Superior temporal gyrus (tissue), 1 donor: ENCODE data around the gene GPR84.

Source experiments
- DNase-seq: peaks from one replicate; pipeline ENCODE4 v3.0.0-alpha.2; 2016; ENCODE audit errors: extremely low spot score

GPR84 gene

DNA sequence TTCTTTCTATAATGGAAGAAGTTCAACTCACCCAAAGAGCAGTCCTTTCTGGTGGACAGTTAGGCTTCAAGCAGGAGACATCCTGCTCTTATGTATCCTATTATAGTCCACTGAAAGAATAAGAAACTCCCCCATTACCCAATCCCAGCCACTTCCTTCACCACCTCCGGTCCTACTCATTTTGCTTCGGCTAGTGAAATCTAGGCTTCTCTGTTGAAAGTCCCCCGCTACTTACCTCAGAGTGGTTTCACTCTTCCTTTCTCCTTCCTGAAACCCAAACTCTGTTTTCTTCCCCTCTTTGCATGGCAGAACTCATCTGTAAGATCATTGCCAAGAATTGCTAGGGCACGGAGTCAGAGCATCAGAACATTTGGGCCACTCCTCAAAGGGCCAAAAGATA is at the start of gene GPR84:
TSS of gene GPR84 (minus strand) at position 74 of the 400 bp plus-strand sequence. CDS start 635 bp downstream, outside the sequence.
- DNase-seq, result no peak

DNA sequence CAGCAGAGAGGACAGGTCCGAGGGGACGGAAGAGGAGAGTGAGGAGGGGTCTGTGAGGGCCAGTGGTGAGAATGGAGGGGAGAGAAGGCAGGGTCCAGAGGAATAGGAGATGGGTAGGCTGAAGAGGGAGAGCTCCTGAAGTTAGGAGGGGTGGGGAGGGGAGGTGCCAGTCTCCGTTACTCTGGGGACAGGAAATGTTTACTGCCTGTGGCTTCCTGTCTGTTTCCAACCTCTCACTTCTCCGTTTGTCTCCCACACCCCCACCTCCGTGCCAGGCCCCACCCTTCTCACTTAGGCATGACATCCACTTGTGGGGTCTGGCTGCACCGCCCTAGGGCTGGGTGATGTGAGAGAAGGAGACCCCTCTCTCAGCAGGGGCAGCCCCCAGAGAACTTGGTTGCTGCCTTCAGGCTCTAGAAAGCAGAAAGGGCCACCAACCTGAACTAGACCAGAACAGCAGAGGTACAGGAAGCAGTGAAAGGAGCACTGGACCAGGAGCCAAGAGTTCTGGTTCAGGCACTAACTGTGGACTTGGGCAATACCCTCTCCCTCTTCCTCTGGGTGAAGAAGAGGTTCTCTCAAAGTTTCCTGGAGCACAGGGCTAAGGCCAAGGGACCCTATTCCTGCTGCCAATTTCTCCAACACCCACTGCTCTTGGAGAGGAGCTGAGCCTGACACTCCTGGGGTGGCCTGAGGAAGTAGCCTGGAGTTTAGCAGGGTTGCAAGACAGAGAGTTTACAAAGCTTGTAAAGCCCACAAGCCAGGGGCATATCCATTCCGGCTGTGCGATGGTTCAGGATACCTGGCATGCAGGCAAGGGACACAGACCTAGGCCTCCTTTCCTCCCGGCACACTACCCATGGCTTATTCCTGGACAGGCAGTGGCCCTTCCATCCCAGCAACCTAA is 49.3 kb upstream of the GPR84 start:
- DNase-seq, result no peak

DNA sequence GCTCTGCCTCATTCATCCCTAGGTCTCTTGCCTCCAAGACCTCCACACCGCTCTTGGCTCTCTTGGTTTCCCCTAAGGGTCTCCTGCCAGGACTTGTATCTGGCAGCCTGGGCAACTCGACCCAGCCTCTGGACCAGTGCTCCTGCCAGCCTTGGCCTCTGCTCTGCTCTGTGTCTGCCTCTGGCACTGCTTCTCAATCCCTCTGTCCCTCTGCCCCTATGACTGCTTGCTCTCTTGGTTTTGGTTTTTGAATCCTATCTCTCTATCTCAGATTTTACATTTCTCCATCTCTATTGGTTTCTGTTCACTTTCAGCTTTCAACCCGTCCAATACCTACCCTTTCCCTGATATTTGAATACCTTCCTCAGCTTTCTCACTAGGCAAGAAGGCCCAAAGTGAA is 48.5 kb upstream of the GPR84 start:
- no peak for DNase-seq

DNA sequence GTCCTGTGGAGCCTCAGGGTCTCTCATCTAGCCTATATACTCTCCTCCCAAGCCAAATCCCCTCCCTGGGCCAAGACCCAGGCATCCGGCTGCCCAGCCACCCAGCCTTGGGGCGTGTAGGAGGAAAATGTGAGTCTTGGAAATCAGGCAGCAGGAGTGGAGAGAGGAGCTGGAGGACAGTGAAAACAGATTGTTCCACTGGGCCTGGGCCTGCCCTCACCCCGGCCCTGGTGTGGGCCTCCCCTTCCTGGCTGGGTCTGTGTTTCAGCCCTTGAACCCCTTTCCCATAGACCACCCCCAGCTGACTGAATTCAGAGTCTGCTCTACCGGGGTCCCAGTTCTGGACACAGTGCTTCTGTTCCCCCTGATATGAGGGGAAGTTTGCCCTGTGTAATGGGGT is 48.1 kb upstream of the GPR84 start:
- no peak for DNase-seq

DNA sequence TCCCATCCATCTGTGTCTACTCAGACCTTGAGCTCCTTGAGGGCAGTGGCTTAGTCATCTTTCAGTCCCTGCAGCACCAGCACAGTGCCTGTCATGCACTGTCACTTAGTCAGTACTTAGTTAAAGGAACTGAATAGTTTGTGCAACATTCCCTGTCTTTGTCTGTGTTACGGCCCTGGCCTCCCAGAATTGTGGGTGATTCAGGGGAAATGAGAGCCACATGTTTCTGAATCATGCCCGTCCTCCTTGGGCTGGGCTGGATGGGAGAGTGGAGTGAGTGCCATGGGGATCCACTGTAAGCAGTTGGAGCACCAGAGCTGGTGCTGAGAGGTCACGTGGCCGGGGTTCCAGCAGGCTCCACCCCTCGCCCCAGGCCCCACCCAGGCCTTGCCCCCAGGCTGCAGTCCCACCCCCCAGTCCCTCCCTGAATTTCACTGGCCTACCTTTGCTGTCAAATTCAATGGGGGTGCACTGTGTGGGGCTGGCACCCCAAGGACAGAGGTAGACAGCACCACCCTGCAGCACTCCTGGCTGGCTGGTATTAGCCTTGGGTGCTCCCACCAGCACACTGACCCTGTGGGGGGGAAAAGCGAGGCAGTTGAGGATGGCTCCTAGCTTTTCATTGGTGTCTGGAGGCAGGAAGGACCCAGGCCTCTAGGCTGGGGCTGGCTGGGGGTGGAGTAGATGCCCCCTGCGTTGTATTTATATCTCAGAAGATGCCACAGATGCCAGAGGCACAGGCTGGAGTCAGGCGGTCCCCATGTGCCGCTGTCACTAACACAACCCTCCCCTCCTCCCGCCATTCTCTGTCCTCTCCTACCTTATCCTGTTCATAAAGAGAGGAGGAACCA is 47.3 kb upstream of the GPR84 start:
- no peak for DNase-seq

DNA sequence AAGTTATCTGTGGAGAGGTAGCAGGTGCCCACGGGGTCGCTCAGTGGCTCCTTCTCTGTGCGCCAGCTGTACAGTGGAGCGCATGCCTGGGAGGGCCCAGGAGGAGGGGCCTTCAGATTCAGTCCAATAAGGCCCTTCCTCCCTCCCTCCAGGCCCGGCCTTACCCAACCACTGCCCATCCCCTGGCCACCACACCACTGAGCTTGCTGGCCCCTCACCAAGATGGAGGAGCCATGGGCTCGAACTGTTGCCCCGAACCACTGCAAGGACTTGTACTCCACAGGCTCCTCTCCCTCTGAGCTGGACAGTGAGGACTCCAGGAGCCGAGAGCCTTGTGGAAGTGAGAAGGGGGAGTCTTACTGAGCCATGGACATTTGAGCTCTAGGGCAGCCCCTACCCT is 45.0 kb upstream of the GPR84 start:
- no peak for DNase-seq

DNA sequence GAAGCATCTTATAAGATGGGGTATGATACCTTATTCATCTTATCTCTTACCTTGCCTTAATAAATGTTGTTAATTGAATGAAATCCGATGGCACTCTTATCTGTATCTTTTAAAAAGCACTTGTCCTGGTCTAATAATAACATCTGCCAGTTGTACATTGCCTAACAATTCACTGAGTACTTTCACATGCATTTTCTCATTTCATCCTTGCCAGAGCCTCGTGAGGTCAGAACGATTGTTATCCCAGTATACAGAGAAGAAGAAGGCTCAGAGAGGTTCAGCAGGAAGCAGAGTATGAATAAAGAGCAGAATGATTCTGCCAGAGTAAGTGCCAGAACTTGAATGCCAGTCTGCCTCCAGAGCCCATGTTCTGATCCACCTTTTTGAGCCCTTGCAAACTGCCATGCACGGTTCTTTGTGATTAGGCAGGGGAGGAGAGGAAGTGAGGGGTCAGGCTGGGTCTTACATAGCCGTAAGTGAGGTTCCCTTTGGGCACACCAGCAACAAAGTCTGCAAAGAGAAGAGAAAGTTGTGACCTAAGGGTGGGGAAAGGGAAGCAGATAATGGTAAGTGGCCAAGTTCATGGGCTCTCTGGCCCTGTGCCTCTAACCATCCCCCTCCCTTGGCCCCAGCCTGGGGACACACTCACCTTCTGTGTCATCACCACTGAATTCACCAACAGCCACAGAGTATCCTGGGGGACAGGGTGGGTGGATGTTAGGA is 43.1 kb upstream of the GPR84 start:
- no peak for DNase-seq

DNA sequence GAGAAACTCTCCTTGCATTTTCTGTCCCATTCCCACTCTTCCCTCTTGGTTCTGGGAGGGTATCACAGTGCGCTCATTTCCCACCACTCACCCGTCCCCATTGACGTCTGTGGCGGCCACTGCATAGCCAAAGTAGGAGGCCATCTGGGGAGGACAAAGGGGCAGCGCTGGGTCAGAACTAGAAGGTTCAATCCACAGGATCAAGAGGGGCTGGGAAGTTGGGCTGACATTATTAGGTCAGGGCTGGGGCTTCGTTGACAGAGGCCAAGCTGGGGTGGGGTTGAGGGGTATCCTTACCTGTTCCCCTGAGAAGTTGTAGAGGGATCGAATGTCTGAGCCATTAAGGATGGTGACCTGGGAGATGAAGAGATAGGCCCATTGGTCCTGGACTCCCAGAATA is 41.3 kb upstream of the GPR84 start:
- no peak for DNase-seq

DNA sequence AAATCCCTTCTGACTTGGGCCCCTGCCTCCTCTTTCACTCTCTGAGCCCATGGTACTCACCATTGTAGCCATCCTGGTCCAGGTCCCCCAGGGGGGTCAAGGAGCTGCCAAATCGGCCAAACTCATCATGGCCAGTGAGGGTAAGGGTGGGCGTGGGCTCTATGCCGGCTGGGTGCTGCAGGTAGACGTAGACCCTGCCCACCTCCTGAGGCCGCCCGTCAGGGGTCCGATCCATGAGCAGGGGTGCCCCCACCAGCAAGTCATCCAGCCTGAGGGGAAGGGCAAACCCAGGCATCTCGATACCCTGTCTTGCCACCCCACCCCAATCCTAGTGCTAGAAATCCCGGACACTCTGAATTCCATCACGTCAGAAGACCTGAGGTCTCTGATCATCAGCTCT is 40.8 kb upstream of the GPR84 start:
- DNase-seq, result no peak

DNA sequence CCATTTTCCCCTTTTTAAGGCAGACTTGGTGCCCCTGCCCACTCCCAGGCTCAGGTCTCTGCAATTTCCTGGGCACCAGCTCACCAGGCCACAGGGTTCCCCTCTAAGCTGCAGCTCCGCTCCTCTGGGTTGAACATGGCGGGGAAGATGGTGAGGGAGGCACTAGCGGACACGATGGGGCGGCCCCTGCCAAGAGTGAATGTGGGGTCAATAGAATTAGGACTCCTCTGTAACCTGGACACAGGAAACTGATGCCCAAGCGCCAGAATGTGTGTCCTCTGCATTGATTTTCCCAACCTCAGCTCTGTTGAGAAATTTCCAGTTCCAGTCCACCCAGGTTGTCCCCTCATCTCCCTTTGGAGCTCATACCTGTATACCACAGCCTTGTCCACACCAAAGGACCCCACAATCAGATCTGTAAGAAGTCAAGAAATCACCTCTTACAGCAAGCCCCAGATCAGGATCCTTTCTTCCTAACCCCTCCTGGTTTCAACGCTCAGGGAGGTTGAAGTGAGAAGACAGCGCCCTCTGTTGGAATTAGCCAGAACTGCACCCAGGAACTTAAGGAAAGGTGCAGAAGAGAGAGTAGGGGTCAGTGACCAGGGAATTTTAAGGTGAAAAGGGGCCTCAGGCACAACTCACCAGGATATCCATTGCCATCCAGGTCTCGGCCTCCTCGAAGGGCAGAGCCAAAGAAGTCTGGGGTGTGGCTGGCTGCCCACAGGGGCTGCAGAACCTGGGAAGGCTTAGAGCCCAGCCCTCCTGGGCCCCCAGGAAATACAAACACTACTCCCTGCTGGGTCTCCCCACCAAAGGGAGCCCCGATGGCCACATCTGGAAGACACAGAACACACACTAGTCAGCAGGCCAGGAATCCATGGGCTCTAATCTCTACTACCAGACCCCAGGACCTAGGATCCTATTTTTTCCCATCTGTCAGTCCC is 40.0 kb upstream of the GPR84 start:
- DNase-seq, result peak; percentile 56

DNA sequence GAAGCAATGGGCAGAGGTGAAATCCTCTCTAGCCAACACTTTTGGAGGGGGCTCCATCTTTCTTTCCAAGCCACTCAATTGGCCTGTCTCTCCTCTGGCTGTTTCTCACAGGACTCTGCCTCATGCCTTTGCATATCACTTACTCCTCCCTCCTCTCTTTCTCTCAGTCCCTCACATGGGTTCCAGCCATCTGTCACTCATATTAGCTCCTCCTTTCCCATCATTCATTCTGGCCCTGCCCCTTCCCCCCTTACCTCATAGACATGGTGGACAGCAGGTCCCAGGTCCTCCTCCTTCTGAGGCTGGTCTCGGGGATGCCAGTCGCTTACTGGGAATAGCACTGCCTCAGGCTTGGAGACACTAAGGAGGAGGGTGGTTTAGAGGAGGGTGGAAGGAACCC is 36.8 kb upstream of the GPR84 start:
- no peak for DNase-seq

DNA sequence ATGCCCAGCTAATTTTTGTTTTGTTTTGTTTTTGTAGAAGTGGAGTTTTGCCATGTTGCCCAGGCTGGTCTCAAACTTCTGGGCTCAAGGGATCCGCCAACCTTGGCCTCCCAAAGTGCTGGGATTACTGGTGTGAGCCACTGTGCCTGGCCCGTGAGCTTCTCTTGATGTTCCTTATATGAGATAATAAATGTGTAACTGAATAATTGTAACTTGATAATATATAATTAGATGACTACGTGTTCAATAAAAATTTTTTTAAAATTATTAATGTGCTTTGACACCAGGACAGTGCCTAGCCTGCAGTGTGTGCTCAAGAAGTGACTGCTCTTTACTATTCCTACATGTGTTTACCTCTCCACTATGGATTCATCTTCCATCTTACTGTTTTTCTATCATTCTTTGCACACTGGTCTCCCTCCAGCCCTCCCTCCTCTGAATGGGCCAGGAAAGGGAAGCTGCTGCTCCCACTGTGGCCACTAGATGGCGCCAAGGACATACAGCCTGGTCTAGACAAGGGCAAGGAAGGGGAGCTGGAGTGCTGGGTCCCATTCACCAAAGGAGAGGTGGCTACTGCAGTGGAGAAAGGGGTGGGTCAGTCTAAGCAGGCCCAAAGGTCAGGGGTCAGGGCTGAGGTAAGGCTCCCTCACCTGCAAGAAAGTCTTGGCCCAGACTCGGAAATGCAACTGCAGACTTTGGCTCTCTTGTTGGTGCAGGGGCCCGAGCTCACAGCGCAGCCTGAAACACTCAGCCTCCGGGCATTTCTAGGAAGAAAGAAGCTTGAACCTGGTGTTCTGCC is 34.9 kb upstream of the GPR84 start:
- DNase-seq, result peak; percentile 93

DNA sequence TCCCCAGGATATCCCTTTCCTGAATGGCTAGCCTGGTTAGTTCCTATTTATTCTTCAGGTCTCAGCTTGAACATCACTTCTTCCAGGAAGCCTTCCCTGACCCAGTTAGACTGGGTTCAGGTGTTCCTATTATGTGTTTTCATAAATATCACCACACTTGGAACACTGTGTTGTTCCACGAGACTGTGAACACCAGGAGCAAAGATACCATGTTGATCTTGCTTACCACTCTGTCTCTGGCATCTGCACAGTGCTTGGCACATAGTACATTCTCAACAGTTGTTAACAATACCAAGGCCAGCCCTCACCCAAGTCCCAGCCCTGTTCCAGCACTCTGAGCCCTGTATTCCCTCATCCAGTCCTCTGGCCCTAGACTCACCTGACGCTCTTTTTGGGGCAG is 33.9 kb upstream of the GPR84 start:
- no peak for DNase-seq

DNA sequence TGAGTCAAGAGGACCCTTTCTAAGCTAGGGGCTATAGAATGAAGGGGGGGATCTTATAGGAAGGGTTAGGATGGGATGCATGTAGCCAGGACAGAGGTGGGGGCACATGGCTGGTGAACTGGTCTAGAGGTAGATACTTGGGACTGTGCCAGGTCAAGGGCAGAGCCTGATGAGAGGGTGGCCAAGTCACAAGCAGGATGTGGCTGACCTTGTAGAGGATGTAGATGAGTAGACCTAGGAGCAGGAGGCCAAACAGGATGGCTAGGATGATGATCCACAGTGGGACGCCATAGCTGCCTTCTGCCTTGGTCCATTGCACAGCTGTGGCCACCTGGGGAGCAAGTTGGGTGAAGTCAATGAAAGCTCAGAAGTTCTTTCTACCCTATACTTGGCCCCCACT is 32.9 kb upstream of the GPR84 start:
- no peak for DNase-seq

DNA sequence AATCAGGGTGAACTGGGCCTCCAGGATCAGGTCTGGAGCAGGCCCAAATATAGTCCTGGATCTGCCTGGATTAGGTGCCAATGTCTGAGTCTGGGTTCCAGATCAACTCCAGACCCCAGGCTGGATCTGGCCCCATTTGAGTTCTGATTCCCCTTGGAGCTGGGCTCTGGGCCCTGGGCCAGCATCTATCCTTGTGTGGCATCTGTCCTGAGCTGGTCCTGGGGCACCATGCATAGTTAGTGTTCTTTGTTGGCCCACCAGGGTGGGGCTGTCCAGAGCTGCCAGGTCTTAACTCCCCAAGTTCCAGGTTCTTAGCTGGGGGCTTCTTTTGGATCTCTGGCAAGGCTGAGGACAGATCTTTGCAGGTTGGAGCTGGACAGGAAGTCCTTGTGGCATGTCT is 31.3 kb upstream of the GPR84 start:
- no peak for DNase-seq

DNA sequence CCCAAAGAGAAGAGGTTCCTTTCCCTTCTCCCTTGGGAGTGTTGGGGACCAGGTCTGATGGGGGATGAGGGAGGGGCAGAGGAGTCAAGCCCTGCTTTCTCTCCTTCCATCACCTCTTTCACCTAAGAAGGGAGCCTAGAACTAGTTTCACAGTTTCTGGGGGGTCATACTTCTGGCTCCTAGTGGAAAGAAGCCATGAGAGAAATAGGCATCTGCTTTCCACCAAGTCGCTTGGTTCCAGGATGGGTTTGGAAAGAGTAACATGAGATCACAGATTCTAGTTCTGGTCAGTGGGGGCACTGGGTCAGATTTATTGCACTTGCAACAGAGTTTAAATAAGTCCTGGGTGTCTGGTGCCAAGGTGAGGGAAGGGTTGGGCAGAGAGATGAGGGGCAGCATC is 30.7 kb upstream of the GPR84 start:
- no peak for DNase-seq

DNA sequence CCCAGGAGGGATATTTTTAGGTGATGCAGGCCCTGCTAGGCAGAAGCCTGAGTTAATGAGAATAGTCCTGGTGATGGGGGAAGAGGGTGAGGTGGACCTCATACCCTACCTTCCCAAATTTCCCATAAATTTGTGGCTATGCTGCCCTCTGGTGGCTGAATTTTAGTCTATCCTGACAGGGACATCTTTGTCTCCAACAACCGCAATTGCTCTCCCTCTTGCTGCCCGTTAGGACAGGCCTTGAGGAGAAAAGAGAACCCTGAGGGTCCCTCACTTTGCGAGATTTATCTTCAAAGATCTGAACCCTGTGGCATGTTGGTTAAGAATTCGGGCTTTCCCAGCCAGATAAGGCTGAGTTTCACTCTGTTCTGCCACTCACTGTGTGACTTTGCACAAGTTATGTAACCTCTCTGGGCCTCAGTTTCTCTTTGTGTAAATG is 30.0 kb upstream of the GPR84 start:
- DNase-seq, result peak; percentile 90

DNA sequence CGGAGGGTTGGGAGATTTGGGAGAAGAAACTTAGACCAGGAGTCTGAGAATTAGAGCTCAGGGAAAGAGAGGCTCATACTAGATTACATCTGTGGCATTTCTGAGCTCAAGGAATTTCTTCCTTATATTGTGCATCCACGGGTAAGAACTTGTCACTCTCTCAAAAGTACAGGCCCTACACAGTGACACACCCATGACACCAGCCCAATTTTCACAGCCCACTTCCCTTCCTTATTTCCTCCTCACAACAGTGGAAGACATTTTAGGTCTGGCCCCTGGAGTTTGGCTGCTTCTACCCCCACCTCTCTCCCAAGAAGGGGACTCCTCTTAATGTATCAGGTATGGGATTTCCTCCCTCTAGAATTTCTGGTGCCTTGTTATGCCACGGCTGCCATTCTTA is 29.5 kb upstream of the GPR84 start:
- no peak for DNase-seq

DNA sequence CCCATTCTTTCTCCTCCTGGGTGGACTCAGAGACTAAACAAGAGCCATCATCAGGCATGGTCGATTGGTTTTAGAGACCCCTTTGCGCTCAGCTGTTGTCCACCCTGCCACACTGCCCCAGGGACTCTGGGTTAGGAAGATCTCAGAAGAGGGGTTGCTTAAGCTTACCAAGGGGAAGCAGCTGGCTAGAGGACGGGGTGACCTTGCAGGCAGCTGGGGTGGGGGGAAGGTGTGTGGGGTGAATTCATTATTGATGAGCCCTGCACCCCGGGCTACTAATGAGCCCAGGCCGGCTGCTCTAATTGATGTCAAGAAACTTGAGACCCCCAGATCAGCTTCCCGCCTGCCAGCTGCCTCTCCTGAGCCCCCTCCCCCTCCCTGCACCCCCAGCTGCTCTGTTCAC is 28.9 kb upstream of the GPR84 start:
- no peak for DNase-seq
